Muscle of back (tissue), 11 donors: ENCODE results near the gene CPZ. TPM values are rescaled to one million over a fixed set of nuclear protein-coding genes. Genes with fewer than 3 reads are reported as not detected.

Experiments used
- DNase-seq, 3 donors: peaks; one replicate each; pipeline versions ENCODE4 v3.0.0 to v3.0.0-alpha.2; 2013
- polyA plus RNA-seq, 10 donors: library from polyadenylated mRNA; unstranded; fragments of 120-200 nt; gene quantifications; one replicate each; pipeline ENCODE4 v1.2.1, GENCODE V29; 2013; ENCODE audit not compliant: insufficient read length in 10 of 10

CPZ gene
- polyA plus RNA-seq, 10 donors, result 3.8 to 9.7 (median 6.3) TPM

DNA sequence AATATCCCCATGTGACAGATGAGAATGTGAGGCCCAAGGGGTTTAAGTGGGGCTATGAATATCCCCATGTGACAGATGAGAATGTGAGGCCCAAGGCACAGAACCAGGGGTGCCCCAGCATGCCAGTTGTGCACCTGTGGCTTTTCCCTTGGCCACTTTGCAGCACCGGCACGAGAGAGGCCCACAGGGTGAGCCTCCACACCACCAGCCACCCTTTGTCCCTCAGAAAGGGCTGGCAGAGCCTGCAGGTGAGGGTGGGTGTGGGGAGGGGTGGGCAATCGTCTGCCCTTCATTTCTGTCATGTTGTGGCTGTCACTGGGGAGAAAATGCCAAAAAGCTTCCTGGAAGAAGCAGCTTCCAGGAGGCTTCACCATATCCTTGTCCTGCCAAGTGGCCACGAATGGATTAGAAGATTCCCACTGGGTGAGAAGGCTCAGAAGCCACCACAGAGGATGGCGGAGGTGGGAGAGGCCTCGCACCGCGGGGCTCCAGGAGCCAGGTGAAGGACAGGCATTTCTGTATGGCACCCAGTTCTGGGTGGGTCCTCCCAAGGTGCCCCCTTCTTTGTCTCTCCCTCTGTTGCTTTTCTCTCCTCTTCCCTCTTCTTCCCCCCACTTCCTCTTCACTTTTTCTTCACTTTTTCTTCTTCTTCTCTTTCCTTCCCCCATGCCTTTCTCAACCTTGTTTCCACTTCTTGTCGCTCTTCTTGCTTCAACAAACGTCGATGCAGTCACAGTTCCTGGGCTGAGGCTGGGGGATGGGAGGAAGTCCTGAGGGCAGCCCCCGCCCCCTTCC, 12.8 kb upstream of the CPZ start:
- DNase-seq, result no peak

DNA sequence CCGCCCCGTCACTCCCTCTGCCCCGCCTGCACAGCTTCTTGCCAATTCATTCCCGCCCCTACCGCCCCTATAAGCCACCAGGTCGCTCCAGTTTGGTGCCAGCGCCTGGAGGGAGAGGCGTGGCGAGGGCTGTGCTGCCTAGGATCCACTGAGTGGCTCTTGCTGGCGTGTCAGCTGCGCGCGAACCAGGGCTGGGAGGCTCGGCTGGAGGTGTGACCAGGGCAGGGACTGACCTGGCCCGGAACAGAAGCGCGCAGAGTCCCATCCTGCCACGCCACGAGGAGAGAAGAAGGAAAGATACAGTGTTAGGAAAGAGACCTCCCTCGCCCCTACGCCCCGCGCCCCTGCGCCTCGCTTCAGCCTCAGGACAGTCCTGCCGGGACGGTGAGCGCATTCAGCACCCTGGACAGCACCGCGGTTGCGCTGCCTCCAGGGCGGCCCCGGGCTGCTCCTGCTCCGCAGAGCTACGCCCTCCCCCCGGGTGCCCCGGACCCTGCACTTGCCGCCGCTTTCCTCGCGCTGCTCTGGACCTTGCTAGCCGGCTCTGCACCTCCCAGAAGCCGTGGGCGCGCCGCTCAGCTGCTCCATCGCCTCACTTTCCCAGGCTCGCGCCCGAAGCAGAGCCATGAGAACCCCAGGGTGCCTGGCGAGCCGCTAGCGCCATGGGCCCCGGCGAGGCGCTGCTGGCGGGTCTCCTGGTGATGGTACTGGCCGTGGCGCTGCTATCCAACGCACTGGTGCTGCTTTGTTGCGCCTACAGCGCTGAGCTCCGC, 12.1 kb upstream of the CPZ start, which contains the start of gene GPR78:
Gene GPR78 (plus strand): TSS at position 72 of the 773 bp plus-strand sequence. CDS start 591 bp downstream, at position 663.
- DNase-seq, result peak; percentile 50 to 85 (median 78)

DNA sequence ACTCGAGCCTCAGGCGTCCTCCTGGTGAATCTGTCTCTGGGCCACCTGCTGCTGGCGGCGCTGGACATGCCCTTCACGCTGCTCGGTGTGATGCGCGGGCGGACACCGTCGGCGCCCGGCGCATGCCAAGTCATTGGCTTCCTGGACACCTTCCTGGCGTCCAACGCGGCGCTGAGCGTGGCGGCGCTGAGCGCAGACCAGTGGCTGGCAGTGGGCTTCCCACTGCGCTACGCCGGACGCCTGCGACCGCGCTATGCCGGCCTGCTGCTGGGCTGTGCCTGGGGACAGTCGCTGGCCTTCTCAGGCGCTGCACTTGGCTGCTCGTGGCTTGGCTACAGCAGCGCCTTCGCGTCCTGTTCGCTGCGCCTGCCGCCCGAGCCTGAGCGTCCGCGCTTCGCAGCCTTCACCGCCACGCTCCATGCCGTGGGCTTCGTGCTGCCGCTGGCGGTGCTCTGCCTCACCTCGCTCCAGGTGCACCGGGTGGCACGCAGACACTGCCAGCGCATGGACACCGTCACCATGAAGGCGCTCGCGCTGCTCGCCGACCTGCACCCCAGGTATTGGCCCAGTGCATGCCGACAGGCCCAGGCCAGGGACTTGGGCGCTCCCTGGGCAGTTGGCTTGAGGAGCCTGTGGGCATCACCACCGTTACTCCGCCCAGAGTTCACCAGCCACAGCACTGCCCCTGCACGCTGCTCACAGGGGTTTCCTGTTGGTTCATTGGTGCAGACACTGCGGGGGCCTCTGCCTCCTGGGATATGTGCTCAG, 11.3 kb upstream of the CPZ start:
- DNase-seq, result no peak

DNA sequence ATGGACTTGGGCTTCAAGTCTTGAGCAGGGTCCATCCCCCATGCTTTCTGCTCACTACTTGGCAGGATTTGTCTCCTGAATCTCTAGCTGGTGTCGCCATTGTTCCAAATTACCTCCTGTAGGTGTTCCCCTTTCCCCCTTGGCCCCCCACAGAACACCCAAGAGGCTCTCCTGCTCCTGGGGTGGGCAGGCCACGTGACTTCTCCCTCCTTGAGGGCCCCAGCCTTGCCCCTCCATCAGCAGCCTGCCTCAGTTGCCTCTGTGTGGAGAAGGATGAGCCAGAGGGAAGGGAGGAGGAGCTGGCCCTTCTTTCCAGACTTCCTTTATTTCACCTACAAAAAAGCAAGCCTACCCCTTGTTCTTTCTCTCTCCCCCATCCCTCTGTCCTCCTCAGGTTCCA, 10.5 kb upstream of the CPZ start:
- no peak for DNase-seq

DNA sequence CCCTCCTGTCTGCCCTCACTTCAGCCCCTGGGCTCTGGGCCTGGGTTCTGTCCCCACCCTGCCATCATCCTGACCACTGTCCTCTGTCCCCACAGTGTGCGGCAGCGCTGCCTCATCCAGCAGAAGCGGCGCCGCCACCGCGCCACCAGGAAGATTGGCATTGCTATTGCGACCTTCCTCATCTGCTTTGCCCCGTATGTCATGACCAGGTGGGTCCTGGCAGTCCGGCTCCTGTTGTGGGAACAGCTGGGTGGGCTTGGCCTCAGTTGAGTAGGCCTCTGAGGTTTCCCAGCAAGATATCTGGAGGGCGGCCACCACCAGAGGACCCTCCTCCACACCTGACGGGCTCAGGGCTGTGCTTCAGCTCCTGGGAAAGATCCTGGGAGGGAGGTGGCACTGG, 10.1 kb upstream of the CPZ start:
- no peak for DNase-seq

DNA sequence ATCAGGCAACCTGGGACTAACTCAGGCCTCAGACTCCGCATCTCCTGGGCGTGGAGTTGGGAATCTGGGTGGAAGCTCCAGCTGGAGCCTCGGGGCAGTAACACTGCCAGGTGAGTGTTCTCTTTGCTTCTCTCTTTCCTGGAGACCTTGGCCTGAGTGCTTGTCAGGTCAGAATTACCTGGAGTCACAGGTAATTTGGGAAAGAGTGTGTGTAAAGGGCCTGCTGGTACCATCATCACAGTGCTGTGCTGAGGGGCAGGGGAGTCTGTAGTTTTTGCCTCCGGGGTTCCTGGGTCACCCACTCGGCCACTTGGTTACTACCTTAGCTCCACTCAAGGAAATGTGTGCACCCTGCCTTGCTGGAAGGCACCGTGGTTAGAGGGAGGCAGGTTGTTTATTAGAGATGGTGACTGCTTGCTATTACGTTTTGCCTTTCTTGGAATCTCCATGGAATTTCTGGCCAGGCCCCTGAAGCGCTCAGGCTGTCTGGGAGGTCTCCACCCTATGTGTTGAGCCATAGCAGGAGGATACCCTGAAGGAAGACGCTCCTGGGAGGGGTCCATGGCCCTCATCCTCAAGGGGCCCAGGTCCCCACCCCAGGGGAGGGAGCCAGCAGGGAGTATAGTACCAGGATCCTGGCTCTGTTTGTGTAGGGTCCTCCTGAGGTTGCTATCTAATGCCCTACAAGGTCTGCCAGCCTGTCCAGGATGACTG, 9.5 kb upstream of the CPZ start:
- DNase-seq, result no peak

DNA sequence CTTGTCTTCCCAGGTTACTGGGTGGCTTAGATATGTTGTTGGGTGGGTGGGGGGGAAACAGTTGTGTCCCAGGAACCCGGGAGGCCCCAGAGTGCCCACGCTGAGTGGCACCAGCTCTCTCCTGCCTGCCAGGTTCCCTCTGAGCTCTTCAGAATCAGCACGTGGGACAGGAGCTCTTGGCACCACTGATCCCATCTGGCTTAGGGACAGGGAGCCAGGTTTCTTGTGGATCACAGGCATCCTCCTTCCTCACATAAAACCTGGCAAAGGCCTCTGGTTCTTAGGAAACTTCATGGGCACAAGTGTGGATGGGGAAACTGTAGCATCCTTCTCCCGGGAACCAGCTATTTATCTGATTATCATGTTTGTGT, 8.9 kb upstream of the CPZ start:
- DNase-seq, result no peak

DNA sequence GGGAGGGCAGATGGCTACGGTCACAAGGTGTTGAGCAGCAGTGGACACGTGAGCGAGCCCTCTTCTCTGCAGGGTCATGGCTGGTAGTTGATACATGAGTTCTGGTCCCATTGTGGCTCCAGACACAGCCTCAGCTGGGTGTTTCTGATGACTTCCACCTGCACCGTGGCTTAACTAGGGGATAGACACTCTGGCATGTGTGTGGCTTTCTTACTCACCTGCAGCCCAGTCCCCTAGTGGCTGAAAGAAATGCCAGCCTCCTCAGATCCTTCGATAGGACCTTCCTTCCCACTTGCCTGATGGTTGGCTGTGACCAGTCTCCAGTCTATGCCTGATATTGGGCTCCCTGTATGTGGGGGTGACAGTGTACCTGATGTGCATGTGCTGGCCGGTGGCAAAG, 7.4 kb upstream of the CPZ start:
- no peak for DNase-seq

DNA sequence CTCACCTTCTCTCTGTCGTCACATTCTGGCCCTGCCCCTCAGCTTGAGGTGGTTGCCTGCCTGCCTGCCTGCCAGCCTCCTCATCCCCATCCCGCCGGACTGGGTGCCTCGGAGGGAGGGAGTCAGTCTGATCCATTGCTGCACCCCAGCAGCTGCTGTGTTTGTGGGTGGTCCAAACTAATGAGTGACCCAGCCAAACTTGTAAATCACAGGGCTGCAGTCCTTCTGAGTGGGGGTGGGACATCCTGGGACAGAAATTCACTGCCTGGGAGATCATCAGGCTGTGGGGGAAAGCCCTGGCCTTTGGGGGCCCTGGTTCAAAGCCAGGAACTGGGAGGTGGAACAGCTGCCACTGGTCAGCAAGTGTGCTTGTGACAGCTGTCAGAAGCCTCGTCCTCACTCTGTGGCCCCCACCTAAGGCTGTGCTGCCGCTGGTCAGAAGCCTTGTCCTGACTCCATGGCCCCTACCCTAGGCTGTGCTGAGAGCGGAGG, 6.8 kb upstream of the CPZ start:
- no peak for DNase-seq

DNA sequence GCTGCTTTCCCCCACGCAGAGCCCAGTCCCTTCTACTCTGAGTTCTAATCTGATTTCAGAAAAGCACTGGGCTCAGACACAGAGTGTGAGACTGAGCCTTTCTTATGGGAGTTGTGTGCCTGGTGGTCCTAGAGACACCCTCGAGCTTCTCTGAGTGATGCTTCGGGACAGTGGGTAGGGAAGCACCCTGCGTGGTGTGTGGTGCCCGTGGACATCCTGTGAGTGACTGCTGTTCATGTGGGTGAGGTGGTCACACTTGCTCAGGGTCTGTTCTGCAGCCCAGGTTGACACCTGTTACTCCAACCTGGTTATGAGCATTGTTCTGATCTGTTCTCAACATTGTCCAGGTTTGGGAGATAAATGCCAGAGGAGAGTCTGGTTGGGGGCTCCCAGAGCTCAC, 6.3 kb upstream of the CPZ start:
- DNase-seq, result no peak

DNA sequence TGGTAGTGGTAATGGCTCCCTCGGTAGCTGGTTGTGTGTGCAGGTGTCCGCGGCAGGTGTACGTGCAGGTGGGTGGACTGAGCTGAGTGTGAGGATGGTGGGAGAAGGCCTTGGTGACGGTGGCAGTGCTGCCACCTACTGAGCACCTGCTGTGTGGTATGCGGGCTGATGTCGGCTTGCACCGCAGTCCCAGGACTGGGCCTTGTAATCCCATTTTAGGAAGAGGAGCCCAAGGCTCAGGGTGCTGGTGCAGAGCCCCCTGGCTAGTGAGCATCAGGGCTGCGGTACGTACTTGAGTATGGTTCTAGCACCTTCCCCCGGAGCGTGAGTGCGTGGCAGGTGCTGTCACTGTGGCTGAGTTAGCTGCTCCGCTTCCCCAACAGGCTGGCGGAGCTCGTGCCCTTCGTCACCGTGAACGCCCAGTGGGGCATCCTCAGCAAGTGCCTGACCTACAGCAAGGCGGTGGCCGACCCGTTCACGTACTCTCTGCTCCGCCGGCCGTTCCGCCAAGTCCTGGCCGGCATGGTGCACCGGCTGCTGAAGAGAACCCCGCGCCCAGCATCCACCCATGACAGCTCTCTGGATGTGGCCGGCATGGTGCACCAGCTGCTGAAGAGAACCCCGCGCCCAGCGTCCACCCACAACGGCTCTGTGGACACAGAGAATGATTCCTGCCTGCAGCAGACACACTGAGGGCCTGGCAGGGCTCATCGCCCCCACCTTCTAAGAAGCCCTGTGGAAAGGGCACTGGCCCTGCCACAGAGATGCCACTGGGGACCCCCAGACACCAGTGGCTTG, 5.7 kb upstream of the CPZ start:
- no peak for DNase-seq

DNA sequence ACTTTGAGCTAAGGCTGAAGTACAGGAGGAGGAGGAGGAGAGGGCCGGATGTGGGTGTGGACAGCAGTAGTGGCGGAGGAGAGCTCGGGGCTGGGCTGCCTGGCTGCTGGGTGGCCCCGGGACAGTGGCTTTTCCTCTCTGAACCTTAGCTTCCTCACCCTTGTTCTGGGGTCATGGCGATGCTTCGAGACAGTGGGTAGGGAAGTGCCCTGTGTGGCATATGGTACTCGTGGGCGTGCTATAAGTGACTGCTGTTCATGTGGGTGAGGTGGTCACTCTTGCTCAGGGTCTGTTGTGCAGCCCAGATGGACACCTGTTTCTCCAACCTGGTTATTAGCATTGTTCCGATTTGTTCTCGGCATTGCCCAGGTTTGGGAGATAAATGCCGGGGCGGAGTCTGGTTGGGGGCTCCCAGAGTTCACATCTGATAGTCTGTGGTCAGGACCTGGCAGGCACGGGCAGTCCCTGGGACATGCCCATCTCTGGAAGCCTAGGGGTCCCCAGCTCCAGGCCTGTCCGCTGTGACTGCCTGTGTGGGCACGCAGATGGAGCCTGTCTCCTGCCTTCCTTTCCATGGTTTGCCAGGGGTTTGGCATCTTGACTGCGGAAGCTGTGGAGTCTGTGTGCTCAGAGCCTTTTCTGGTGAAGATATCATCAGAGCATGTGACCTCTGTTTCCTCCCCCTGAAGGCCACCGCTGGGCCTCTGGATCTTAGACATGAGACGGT, 4.9 kb upstream of the CPZ start:
- no peak for DNase-seq

DNA sequence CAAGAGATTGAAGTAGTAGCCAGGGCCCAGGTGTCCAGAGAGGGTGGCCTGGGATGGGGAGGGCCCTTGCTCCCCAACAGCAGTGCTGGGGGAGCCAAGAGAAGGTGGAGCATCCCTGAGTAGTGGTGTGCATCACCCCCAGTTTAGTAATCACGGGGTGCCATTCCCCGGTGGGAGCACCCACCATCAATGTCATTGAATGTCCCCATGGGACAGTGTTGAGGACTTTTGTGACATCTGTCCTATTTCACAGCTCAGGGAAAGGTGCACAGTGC, 4.4 kb upstream of the CPZ start:
- no peak for DNase-seq

DNA sequence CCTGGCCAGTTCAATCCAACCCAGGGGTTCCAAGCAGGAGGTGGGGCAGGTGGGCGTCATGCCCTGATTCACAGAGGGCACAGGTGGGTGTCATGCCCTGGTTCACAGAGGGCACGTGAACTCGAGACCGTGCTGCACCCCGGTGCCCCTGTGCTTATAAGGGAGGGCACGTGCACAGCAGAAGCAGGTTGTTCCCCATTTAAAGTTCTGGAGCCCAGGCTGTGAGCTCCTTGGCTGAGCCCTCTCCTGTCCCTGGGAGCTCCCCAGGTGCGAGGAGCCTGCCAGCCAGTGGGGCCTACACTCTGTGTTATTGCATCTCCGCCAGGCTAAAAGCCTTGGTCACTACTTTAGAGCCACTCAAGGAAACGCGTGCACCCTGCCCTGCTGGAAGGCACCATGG, 3.2 kb upstream of the CPZ start:
- no peak for DNase-seq

DNA sequence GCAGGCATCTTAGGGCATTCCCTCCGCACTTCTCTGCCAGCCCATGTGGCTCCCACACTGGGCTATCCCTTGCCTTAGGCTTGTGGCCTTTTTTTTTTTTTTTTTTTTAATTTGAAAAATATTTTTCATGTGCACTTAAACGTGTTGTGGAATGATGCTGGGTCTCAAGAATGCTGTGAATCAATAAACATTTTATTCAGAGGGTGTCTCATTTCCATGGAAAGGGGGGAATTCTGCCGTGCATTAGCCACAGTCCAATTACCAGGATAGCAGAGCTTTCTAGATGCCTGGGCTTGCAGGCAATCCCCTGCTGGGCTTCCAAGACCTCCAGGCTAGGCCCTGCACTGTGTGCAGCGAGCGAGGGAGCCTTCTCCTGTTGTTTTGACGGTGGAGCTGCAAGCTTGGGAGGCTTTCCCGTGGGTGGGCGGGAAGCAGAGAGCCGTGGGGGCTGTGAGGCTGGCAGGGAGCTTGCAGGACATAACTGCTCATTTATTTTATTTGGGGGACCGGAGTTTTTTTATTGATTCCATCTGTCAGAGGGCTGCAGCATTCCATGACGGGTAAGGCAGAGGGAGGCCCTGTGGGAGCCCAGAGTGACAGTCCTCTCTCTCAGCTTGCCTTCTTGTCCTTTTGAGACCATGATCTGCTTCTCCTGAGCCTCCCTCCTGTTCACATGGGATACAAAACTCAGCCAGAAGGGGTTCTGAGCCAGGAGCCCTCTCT, 2.6 kb upstream of the CPZ start:
- peak in 1 of 3 donors; percentile 25 for DNase-seq

DNA sequence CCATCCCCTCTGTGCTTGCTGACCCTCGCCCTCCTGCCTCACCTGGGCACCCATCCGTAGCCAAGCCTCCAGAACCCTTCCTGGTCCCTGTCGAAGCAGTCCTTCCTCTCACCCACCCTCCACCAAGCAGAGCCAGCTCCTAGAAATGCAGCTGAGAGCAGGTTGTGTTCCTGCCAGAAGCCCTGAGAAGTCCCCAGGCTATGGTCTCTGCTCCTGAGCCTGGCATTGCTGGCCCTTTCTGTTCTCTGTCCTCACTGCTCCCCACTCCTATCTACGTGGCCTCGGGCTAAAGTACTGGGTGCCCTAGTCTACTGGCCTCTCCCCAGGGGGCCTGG, 2.1 kb upstream of the CPZ start:
- DNase-seq, result no peak

DNA sequence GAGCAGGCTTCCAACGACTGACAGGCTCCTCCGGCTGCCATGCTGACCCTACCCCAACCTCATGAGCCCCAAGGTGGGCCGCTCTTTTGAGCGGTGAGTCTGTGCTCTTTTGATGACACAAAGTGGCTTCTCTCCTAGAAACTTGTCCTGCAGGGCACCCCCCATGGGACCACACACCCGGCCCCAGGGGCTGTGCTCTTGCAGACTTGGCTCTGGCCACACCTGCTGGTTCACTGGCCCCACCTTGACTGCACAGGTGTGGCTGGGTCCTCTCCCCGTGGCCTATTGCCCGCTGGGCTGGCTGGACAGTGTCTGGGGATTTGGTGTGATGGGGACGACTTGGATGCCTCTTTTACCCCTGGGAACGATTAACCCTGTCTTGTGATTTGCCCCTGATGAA, 1.5 kb upstream of the CPZ start:
- no peak for DNase-seq

DNA sequence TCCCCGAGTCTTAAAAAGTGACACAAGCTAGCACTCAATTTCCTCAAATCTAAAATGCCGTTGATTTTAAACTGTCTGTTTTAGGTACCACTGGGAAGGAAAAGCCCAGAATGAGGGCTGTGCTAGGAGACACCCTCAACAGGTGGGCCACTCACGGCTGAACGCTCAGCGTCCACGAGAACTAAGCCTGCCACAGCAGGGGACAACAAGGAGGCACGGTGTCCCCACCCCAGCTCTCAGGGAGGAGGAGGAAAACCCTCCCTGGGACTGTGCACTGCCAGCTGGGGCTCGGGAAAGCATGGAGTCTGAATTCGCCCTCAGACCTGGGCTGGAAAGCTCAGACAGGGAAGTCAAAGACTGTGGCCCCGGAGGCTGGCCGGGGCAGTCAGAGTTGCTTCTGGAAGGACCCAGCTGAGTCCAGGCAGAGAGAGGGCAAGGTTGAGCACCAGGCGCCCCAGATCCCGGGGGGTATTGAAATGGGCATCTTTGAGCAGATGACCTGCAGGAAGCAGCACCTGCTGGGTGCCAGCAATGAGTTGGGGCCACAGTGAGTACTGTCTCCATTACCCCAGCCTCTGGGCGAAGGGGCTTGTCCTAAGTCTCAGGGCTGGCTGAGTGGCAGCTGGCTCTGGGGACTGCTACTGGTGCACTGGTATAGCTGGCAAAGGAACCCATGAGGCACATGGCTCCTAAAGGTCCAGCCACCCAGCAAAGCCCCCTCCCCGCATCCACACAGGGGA, 769 bp upstream of the CPZ start:
- DNase-seq, result no peak
